Endodermal cell (in vitro differentiated cells): ENCODE measurements around the gene UMAD1. TPM values are rescaled to one million over a fixed set of nuclear protein-coding genes. Genes with fewer than 3 reads are reported as not detected.

Experiments
- DNase-seq: peaks from one replicate; pipeline ENCODE4 v3.0.0-alpha.2; 2017
- H3K27ac ChIP-seq: 2 replicates; pipeline ENCODE4 v1.5.1; 2013; ENCODE audit warnings: mild to moderate bottlenecking, low read depth, low read length, moderate library complexity
- H3K27me3 ChIP-seq: 2 replicates; pipeline ENCODE4 v1.6.1; 2013; ENCODE audit warnings: mild to moderate bottlenecking, low read length, moderate library complexity; ENCODE audit not compliant: insufficient read depth, control insufficient read depth, poor library complexity, severe bottlenecking
- H3K36me3 ChIP-seq: 2 replicates; pipeline ENCODE4 v1.7.0; 2013; ENCODE audit warnings: mild to moderate bottlenecking, low read length, moderate library complexity; ENCODE audit not compliant: control insufficient read depth, insufficient read depth
- H3K4me1 ChIP-seq: one replicate; pipeline ENCODE4 v1.7.0; 2013; ENCODE audit warnings: low read length; ENCODE audit not compliant: control insufficient read depth, insufficient read depth
- H3K4me3 ChIP-seq: 2 replicates; pipeline ENCODE4 v1.5.1; 2013; ENCODE audit warnings: mild to moderate bottlenecking, low read length, moderate library complexity
- H3K9ac ChIP-seq: 2 replicates; pipeline ENCODE4 v1.6.1; 2013; ENCODE audit warnings: mild to moderate bottlenecking, low read length, moderate library complexity; ENCODE audit not compliant: poor library complexity, severe bottlenecking; ENCODE audit errors: extremely low read depth
- H3K9me3 ChIP-seq: 2 replicates; pipeline ENCODE4 v1.6.1; 2013; ENCODE audit warnings: mild to moderate bottlenecking, low read length, moderate library complexity; ENCODE audit not compliant: control insufficient read depth
- H3K27ac Mint-ChIP-seq: 2 replicates; pipeline ENCODE4 v1.8.0; 2020; ENCODE audit warnings: mixed read lengths
- H3K27me3 Mint-ChIP-seq: 2 replicates; pipeline ENCODE4 v1.8.0; 2021; ENCODE audit warnings: mild to moderate bottlenecking, mixed read lengths; ENCODE audit not compliant: insufficient read depth
- H3K36me3 Mint-ChIP-seq: 2 replicates; pipeline ENCODE4 v1.8.0; 2020; ENCODE audit warnings: low read depth, mixed read lengths
- H3K4me1 Mint-ChIP-seq: 2 replicates; pipeline ENCODE4 v1.8.0; 2020; ENCODE audit warnings: mixed read lengths
- H3K4me3 Mint-ChIP-seq: 2 replicates; pipeline ENCODE4 v1.8.0; 2020; ENCODE audit warnings: mild to moderate bottlenecking, moderate library complexity, mixed read lengths
- H3K9me3 Mint-ChIP-seq: 2 replicates; pipeline ENCODE4 v1.8.0; 2020; ENCODE audit warnings: mild to moderate bottlenecking, mixed read lengths
- CTCF ChIP-seq: fragments of 200-600 bp; sonication (generic); conservative IDR thresholded peaks from 2 replicates; pipeline ENCODE4 v1.5.0; 2021; ENCODE audit warnings: antibody characterized with exemption, mild to moderate bottlenecking
- WGBS, 2 experiments: methylation state at CpG; one replicate each; pipeline versions ENCODE4 v1.1.5 to v1.1.7; 2013; ENCODE audit warnings: missing lambda C conversion rate in 2 of 2, mixed read lengths in 1 of 2; ENCODE audit not compliant: insufficient coverage in 1 of 2, insufficient read length in 1 of 2; 5-methylcytosine and 5-hydroxymethylcytosine counted together
- total RNA-seq, 2 donors: library from RNA; stranded (reverse); fragmentation: NEBNext Ultra II Directional in 1 of 2; extraction: Animal tissue kit (Norgen Biotek cat#: 25700) in 1 of 2; gene quantifications; 2 replicates in 1 of 2; 3 replicates in 1 of 2; pipeline ENCODE4 v1.2.1, GENCODE V29; 2021

Gene UMAD1
- total RNA-seq, 2 donors from 2014 or later, result 9.7 to 10.3 TPM

- Mint-ChIP-seq H3K4me1 (no peaks in the 10 kb centered on the region), H3K36me3 (peaks cover 7% of the 10 kb centered on the region), H3K4me3 (no peak overlapping the region), H3K27me3 (no peaks in the 10 kb centered on the region), H3K27ac (no peak overlapping the region), H3K9me3 (peaks cover 48% of the 10 kb centered on the region)
- no peaks in the 10 kb centered on the region for H3K4me1 ChIP-seq
- peaks cover 16% of the 10 kb centered on the region for H3K9me3 ChIP-seq
- no peak for TF ChIP-seq CTCF
- H3K4me3 ChIP-seq, result no peak overlapping the region
- no peak overlapping the region for H3K27ac ChIP-seq
- no peak overlapping the region for H3K9ac ChIP-seq
- H3K27me3 ChIP-seq, result no peaks in the 10 kb centered on the region
- 75 to 91% methylated on average over 1 of the region's 1 CpG for WGBS, 2 experiments
- no peak for DNase-seq
- H3K36me3 ChIP-seq, result no peaks in the 10 kb centered on the region
These were observed 12.1 kb upstream of the UMAD1 start for GRCh38 chr7:7628476-7628875.

GRCh38 chr7:7630626-7631329 lies 9.8 kb upstream of the UMAD1 start:
- Histone ChIP-seq H3K27me3 (no peaks in the 10 kb centered on the region), H3K4me3 (no peak overlapping the region), H3K36me3 (no peaks in the 10 kb centered on the region), H3K9ac (no peak overlapping the region), H3K27ac (no peak overlapping the region), H3K4me1 (no peaks in the 10 kb centered on the region), H3K9me3 (peaks cover 11% of the 10 kb centered on the region)
- DNase-seq, result no peak
- Mint-ChIP-seq H3K4me3 (no peak overlapping the region), H3K27me3 (no peaks in the 10 kb centered on the region), H3K9me3 (peaks cover 43% of the 10 kb centered on the region), H3K27ac (no peak overlapping the region), H3K4me1 (no peaks in the 10 kb centered on the region), H3K36me3 (peaks cover 9% of the 10 kb centered on the region)
- TF ChIP-seq CTCF, result no peak
- 73 to 92% methylated on average over 1 of the region's 1 CpG for WGBS, 2 experiments

- H3K27me3 Mint-ChIP-seq, result no peaks in the 10 kb centered on the region
- H3K9me3 Mint-ChIP-seq, result no peaks in the 10 kb centered on the region
- peak overlapping the region; percentile 79 for H3K9ac ChIP-seq
- H3K4me1 Mint-ChIP-seq, result peaks cover 19% of the 10 kb centered on the region
- H3K4me3 Mint-ChIP-seq, result peak overlapping the region; percentile 100
- peaks cover 9% of the 10 kb centered on the region for H3K36me3 ChIP-seq
- peak overlapping the region; percentile 96 for H3K4me3 ChIP-seq
- peak overlapping the region; percentile 99 for H3K27ac Mint-ChIP-seq
- WGBS, 2 experiments, result 0 to 45% methylated on average over 1 to 5 of the region's 5 CpGs
- H3K27ac ChIP-seq, result no peak overlapping the region
- no peak for TF ChIP-seq CTCF
- no peaks in the 10 kb centered on the region for H3K4me1 ChIP-seq
- DNase-seq, result no peak
- no peaks in the 10 kb centered on the region for H3K27me3 ChIP-seq
- peaks cover 23% of the 10 kb centered on the region for H3K36me3 Mint-ChIP-seq
- no peaks in the 10 kb centered on the region for H3K9me3 ChIP-seq
These were observed 1.1 kb upstream of the UMAD1 start for GRCh38 chr7:7639421-7639820.
